K562 (cell line): ENCODE measurements around the gene DNER.

Source experiments
- ZNF12 ChIP-seq: sonication (generic); formaldehyde crosslinking; IDR thresholded peaks from 2 replicates; pipeline ENCODE4 v1.4.0; 2020; ENCODE audit warnings: mild to moderate bottlenecking, missing genetic modification reagents
- TF ChIP-seq, protein P1 (sequence below), 3 experiments: IDR thresholded peaks in 2 of 3; conservative IDR thresholded peaks in 1 of 3; 2 replicates each; pipeline ENCODE4 v1.5.1; 2011 to 2012; ENCODE audit warnings: low read length in 3 of 3, mild to moderate bottlenecking in 3 of 3, control low read depth in 2 of 3, improper control_type of control experiment in 1 of 3, inconsistent platforms in 1 of 3, low read depth in 1 of 3, mixed read lengths in 1 of 3, moderate library complexity in 1 of 3; ENCODE audit not compliant: insufficient read depth in 2 of 3

DNA sequence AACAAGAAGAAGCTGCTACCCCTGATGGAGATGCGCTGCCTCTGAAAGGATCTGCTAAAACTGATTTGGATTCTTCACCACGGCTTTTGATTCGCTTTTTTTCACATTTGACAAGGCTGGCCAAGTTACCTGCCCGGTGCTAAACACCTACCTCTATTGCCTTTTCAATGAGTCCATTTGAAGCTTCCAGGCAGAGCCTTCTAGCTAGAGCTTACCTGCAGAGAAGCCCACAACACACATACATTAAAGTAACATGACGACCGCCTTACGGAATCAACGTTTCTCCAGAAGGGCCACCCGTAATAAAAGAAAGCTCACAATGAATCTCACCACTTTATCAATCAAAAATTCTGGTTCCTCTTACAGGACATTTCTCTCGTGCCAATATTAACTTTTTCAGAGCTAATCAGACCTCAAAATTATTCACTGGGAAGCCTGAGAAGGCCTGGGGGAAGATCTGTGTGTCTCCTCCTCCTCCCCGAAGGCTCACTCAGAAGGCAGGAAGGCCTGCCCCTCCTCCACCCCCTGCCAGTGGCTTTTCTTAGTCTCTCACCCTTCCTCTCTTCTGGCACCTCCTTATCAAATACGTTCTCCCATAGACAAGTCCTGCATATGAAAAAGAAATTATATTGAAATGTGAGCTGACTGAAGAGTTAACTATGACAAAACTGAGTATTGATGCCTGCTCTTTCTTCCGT is 171.0 kb downstream of the DNER start:
- TF ChIP-seq ZNF12 (CRISPR knock-in tag): no peak
- TF ChIP-seq, protein P1, sequence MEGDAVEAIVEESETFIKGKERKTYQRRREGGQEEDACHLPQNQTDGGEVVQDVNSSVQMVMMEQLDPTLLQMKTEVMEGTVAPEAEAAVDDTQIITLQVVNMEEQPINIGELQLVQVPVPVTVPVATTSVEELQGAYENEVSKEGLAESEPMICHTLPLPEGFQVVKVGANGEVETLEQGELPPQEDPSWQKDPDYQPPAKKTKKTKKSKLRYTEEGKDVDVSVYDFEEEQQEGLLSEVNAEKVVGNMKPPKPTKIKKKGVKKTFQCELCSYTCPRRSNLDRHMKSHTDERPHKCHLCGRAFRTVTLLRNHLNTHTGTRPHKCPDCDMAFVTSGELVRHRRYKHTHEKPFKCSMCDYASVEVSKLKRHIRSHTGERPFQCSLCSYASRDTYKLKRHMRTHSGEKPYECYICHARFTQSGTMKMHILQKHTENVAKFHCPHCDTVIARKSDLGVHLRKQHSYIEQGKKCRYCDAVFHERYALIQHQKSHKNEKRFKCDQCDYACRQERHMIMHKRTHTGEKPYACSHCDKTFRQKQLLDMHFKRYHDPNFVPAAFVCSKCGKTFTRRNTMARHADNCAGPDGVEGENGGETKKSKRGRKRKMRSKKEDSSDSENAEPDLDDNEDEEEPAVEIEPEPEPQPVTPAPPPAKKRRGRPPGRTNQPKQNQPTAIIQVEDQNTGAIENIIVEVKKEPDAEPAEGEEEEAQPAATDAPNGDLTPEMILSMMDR (IDR thresholded peaks at IDR 0.05 in 2 of 3, conservative IDR thresholded peaks at IDR 0.05 in 1 of 3; ENCODE audit: insufficient read depth in 2 of 3, low read depth in 1 of 3, low read length in 3 of 3): no peak
